ENCODE measurements around the gene CXCR1. TPM values are rescaled to one million over a fixed set of nuclear protein-coding genes. Genes with fewer than 3 reads are reported as not detected.
"Not testable (repeated sequence)": the region's sequence is repeated elsewhere in the genome, so short reads cannot be mapped to it uniquely, and the experiment has no call there.

Gene CXCR1
- 1 to 10 TPM in 2 of 3 donors, under 1 TPM in 1; 0.09 to 7.9 (median 6.6) TPM for polyA plus RNA-seq

- H3K27ac ChIP-seq (ENCODE audit: low read depth, low read length): no peak within 1 kb of the TSS
- 55 to 63% (median 57%) methylated on average over 3 of the region's 3 CpGs for WGBS, 3 donors
These were observed at the start of gene CXCR1 for GRCh38 chr2:218166791-218167190. TSS of gene CXCR1 (minus strand) at chr2:218166962. CDS start at chr2:218165211, 1,751 bp downstream.

- peak overlapping the region; percentile 5 for H3K27ac ChIP-seq (ENCODE audit: low read depth, low read length)
- WGBS, 3 donors: 39 to 48% (median 44%) methylated on average over 9 of the region's 9 CpGs
These were observed 49.5 kb upstream of the CXCR1 start for GRCh38 chr2:218216336-218216673.

GRCh38 chr2:218214116-218214515 lies 47.4 kb upstream of the CXCR1 start:
- 64 to 88% (median 74%) methylated on average over 1 of the region's 1 CpG for WGBS, 3 donors
- no peak overlapping the region for H3K27ac ChIP-seq (ENCODE audit: low read depth, low read length)

DNA sequence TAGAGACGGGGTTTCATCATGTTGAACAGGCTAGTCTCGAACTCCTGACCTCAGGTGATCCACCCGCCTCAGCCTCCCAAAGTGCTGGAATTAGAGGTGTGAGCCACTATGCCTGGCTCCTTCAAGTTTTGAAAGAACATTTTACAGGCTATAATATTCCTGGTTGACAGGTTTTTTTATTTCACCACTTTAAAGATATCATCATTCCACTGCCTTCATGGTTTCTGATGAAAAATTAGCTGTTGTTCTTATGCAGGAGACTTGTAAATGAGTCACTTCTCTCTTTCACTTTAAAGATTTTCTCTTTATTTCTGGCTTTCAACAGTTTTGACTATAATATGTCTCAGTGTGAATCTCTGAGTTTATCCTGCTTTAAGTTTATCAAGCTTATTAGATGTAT lies 42.3 kb upstream of the CXCR1 start:
- 92 to 100% (median 96%) methylated on average over 3 of the region's 3 CpGs for WGBS, 3 donors
- no peak overlapping the region for H3K27ac ChIP-seq (ENCODE audit: low read depth, low read length)

GRCh38 chr2:218202266-218202665 lies 35.5 kb upstream of the CXCR1 start:
- WGBS, 3 donors: 72 to 77% (median 76%) methylated on average over 3 of the region's 3 CpGs
- H3K27ac ChIP-seq (ENCODE audit: low read depth, low read length): no peak overlapping the region

- H3K27ac ChIP-seq (ENCODE audit: low read depth, low read length): no peak overlapping the region
- whole genome bisulfite sequencing, 3 donors: 54 to 90% (median 79%) methylated on average over 4 of the region's 4 CpGs
These were observed 30.2 kb upstream of the CXCR1 start for GRCh38 chr2:218196974-218197373.

GRCh38 chr2:218194880-218195279 lies 28.1 kb upstream of the CXCR1 start:
- WGBS, 3 donors: 88 to 91% (median 90%) methylated on average over 3 of the region's 3 CpGs
- H3K27ac ChIP-seq (ENCODE audit: low read depth, low read length): no peak overlapping the region

GRCh38 chr2:218193701-218194100 lies 26.9 kb upstream of the CXCR1 start:
- 79 to 94% (median 89%) methylated on average over 4 of the region's 4 CpGs for WGBS, 3 donors
- H3K27ac ChIP-seq (ENCODE audit: low read depth, low read length): no peak overlapping the region

DNA sequence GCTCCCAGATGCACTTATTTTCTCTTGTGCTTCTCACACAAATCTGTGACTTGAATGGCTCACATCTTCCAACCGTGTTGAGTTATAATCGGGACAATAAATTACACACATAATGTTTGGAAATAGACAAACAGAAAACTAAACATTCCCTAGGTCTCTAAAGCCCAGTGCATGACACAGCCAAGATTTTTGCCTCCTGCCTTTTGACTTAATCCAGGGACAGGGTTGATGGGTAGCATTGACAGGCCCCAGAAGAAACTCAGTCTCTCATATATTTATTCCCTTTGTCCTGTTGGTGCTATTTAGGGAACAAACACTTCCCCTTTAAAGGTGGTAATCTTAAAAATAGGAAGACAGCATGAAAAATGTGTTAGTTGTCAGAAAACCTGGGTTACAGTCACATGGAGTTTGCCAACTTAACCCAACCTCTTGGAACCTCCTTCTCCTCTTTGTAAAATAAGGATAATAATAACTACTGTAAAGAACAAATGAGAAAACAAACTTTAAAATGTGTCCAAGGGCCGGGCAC lies 26.2 kb upstream of the CXCR1 start:
- WGBS, 3 donors: 59 to 73% (median 60%) methylated on average over 3 of the region's 3 CpGs
- no peak overlapping the region for H3K27ac ChIP-seq (ENCODE audit: low read depth, low read length)

GRCh38 chr2:218188528-218188927 lies 21.8 kb upstream of the CXCR1 start:
- H3K27ac ChIP-seq (ENCODE audit: low read depth, low read length): no peak overlapping the region
- 92 to 100% (median 98%) methylated on average over 2 of the region's 2 CpGs for WGBS, 3 donors

DNA sequence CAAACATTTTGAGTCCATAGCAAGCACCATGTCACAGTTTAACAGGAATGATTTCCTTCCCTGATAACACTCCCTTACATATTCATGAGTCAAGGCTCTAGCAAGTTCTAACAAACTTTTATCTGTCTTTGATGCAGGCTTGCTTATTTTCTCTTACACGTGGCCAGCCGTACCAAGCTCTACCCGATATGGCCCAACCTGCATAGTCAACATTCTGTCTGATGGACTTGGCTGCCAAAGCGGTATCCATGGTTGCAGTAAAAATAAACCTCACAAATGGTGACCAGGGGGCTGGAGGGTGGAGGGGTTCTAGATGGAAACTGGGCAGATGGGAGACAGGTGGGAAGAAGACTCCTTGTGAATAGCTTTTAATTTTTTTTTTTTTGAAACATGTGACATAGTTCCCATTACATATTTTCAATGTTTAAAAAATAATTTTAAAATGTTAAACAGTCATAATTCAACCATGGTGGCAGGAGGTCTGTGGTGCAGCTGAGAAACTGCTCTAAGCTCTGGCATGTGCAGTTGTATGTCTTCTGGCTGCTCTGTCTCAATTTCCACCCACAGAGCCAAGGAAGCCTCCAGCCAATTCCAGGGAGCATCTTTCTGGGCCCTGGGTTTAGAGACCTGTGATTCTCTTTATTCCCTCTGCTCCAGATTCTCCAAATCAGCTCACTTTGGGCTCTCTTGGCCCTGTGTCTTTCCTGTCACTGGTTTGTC lies 20.7 kb upstream of the CXCR1 start:
- no peak overlapping the region for H3K27ac ChIP-seq (ENCODE audit: low read depth, low read length)
- 38 to 68% (median 67%) methylated on average over 4 of the region's 4 CpGs for WGBS, 3 donors

DNA sequence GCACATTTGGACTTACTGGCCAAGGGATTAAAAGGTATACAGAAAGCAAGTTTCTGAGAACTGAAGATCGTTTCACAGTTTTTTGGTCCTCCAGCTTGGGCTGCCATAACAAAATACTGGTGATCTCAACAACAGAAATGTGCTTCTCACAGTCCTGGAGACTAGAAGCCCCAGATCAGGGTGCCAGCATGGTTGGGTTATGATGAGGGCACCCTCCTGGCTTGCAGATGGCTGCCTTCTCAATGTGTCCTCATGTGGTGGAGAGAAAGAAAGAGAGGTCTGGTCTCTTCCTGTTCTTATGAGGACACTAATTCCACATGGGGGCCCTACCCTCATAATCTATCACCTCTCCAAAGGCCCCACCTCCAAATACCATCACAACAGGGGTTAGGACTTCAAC lies 20.1 kb upstream of the CXCR1 start:
- WGBS, 3 donors: 62 to 73% (median 62%) methylated on average over 1 of the region's 1 CpG
- no peak overlapping the region for H3K27ac ChIP-seq (ENCODE audit: low read depth, low read length)

- no peak overlapping the region for H3K27ac ChIP-seq (ENCODE audit: low read depth, low read length)
- WGBS, 3 donors: 32 to 37% (median 36%) methylated on average over 8 of the region's 8 CpGs
These were observed 19.6 kb upstream of the CXCR1 start for GRCh38 chr2:218186355-218186766.

DNA sequence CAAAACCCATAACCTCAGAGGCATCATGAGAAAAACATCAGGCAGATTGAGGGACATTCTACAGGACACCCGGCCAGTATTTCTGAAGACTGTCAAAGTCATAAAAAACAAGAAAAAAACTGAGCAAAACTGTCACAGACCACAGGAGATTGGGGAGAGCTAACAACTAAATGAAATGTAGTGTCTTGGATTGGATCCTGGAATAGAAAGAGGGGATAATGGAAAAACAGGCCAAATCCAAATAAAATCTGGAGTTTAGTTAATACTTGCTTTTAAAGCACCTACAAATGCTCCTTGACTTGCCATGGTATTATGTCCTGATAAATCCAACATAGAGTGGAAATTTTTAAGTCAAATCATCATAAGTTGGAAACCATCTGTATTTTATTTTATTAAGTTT lies 17.6 kb upstream of the CXCR1 start:
- WGBS, 3 donors: 84 to 94% (median 85%) methylated on average over 1 of the region's 1 CpG
- no peak overlapping the region for H3K27ac ChIP-seq (ENCODE audit: low read depth, low read length)

DNA sequence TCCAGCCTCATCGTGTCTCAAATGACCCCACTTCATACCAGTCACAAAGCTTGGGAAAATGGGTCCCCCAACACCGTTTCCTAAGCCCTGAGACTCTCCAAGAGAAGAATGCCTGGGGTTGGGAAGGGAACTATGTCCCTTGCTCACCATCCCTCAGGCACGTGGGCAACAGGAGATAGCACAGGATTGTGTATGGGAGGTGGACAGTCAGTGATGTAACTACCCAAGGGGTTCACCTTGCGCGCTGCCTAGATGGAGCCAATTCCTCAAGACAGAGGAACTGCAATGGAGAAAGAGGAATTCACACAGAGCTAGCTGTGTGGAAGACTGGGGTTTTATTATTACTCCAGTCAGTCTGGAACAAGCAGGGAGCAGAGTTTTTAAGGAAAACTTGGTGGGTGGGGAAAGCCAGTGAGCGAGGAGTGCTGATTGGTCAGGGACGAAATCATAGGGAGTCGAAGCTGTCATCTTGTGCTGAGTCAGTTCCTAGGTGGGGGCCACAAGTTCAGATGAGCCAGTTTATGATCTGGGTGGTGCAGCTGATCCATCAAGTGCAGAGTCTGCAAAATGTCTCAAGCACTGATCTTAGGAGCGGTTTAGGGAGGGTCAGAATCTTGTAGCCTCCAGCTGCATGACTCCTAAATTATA lies 13.8 kb upstream of the CXCR1 start:
- WGBS, 3 donors: 57 to 64% (median 60%) methylated on average over 9 of the region's 9 CpGs
- no peak overlapping the region for H3K27ac ChIP-seq (ENCODE audit: low read depth, low read length)

DNA sequence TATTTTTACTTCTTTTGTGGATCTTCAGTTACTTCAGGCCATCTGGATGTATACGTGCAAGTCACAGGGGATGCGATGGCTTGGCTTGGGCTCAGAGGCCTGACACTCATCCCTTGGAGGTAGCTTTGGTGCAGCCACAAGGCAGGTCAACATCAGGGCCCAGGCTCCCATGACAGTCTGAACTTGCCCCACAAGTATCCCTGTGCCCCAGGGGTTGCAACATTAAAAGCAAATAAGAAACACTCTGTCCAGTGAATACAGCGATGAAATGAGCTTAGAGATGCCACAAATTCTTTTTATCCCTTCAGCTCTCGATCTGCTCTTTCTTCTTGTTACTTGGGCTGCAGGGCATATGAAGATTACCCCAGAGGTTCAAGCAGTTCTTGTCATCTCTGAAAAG lies 13.0 kb upstream of the CXCR1 start:
- H3K27ac ChIP-seq (ENCODE audit: low read depth, low read length): no peak overlapping the region
- WGBS, 3 donors: 89 to 93% (median 91%) methylated on average over 4 of the region's 4 CpGs

GRCh38 chr2:218172845-218173244 lies 6.1 kb upstream of the CXCR1 start:
- H3K27ac ChIP-seq (ENCODE audit: low read depth, low read length): no peak overlapping the region
- 83 to 86% (median 84%) methylated on average over 2 of the region's 2 CpGs for whole genome bisulfite sequencing, 3 donors

- WGBS, 3 donors: 83 to 85% (median 84%) methylated on average over 3 of the region's 3 CpGs
- not testable (repeated sequence) for H3K27ac ChIP-seq (ENCODE audit: low read depth, low read length)
These were observed 5.0 kb upstream of the CXCR1 start for GRCh38 chr2:218171744-218172143.

- no peak overlapping the region for H3K27ac ChIP-seq (ENCODE audit: low read depth, low read length)
- 44 to 72% (median 64%) methylated on average over 5 of the region's 5 CpGs for WGBS, 3 donors
These were observed 3.2 kb upstream of the CXCR1 start for GRCh38 chr2:218169757-218170546.

Measured in adipose tissue (tissue), 3 donors.